Measurements from ENCODE around the gene COMMD7.

DNA sequence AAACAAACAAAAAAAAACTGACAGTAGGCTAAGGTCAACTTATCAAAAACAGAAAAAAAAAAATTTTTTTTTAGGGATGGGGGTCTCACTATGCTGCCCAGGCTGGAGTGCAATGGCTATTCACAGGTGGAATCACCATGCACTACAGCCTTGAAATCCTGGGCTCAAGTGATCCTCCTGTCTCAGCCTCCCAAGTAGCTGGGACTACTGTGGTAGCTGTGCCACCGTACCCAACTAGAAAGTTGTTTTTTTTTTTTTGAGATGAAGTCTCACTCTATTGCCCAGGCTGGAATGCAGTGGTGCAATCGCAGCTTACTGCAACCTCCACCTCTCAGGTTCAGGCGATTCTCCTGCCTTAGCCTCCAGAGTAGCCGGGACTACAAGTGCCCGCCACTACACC lies 2.1 kb downstream of the COMMD7 start:
- no peak for TF ChIP-seq CTCF (conservative IDR thresholded peaks at IDR 0.05 in 1 of 2, IDR thresholded peaks at IDR 0.05 in 1 of 2; ENCODE audit: extremely low read depth in 1 of 2, insufficient read depth in 1 of 2, low read depth in 1 of 2, low read length in 2 of 2)
- no peak for TF ChIP-seq EZH2 (IDR thresholded peaks at IDR 0.05; ENCODE audit: borderline replicate concordance, low read length)

Measured in mammary epithelial cell (primary cell).